A549 treated with CpdA at 1 μM for 4 hours (cell line): ENCODE results near the gene TNC. TPM values are rescaled to one million over a fixed set of nuclear protein-coding genes. Genes with fewer than 3 reads are reported as not detected.

Source experiments
- total RNA-seq: library from RNA; stranded (reverse); fragments of 200-300 nt; extraction: Qiagen RNA extraction; gene quantifications from 5 replicates; pipeline ENCODE4 v1.2.3, GENCODE V29; 2022; ENCODE audit warnings: low read depth

Gene TNC
- 0.83 to 1.3 TPM (median 1.1 TPM) in 5 replicates for total RNA-seq

GRCh38 chr9:115117999-115118878, at the start of gene TNC:
Gene TNC, minus strand, starts transcription at chr9:115118157. Its CDS starts 27,139 bp downstream, at chr9:115091018.

Other genes starting within 250 kb of the TNC start
- not detected in 5 replicates for gene TNFSF8, start 187.6 kb downstream of the TNC start, total RNA-seq